DOHH2 (cell line): ENCODE data around the gene DYRK2.

Experiments used
- H3F3A ChIP-seq: fragments of 200-600 bp; sonication (generic), shearing (Covaris generic); 2 replicates; pipeline ENCODE4 v1.6.0; 2016; ENCODE audit warnings: antibody characterized with exemption, mild to moderate bottlenecking; ENCODE audit not compliant: control insufficient read depth, insufficient read depth
- H3K27ac ChIP-seq: fragments of 200-600 bp; sonication (generic); 2 replicates; pipeline ENCODE4 v1.5.1; 2014; ENCODE audit warnings: low read depth, mild to moderate bottlenecking, low read length, moderate library complexity
- H3K27me3 ChIP-seq: fragments of 200-600 bp; sonication (generic); 2 replicates; pipeline ENCODE4 v1.6.1; 2014; ENCODE audit warnings: mild to moderate bottlenecking, low read length, mixed read lengths; ENCODE audit not compliant: control insufficient read depth
- H3K36me3 ChIP-seq: fragments of 200-600 bp; sonication (generic); 2 replicates; pipeline ENCODE4 v1.6.1; 2014; ENCODE audit warnings: mild to moderate bottlenecking, low read length, moderate library complexity, mixed read lengths; ENCODE audit not compliant: control insufficient read depth
- H3K4me1 ChIP-seq: fragments of 200-600 bp; sonication (generic); 2 replicates; pipeline ENCODE4 v1.6.1; 2014; ENCODE audit warnings: mild to moderate bottlenecking, low read length, mixed read lengths; ENCODE audit not compliant: control insufficient read depth
- H3K4me2 ChIP-seq: fragments of 200-600 bp; sonication (generic); 2 replicates; pipeline ENCODE4 v1.6.0; 2014; ENCODE audit warnings: mild to moderate bottlenecking, low read length, moderate library complexity
- H3K4me3 ChIP-seq: fragments of 200-600 bp; sonication (generic); 2 replicates; pipeline ENCODE4 v1.5.1; 2014; ENCODE audit warnings: mild to moderate bottlenecking, low read length, mixed read lengths
- H3K79me2 ChIP-seq: fragments of 200-600 bp; sonication (generic); 2 replicates; pipeline ENCODE4 v1.6.1; 2014; ENCODE audit warnings: mild to moderate bottlenecking, low read length, mixed read lengths; ENCODE audit not compliant: control insufficient read depth
- H3K9me2 ChIP-seq: fragments of 200-600 bp; sonication (generic); replicated peaks from 2 replicates; pipeline ENCODE4 v1.6.1; 2014; ENCODE audit warnings: mild to moderate bottlenecking, low read length, mixed read lengths; ENCODE audit not compliant: control insufficient read depth
- H3K9me3 ChIP-seq: fragments of 200-600 bp; sonication (generic); 2 replicates; pipeline ENCODE4 v1.6.1; 2014; ENCODE audit warnings: antibody characterized with exemption, low read length, mixed read lengths; ENCODE audit not compliant: control insufficient read depth, insufficient read depth
- H4K20me1 ChIP-seq: fragments of 200-600 bp; sonication (generic); 2 replicates; pipeline ENCODE4 v1.6.0; 2014; ENCODE audit warnings: low read depth, mild to moderate bottlenecking, antibody characterized with exemption, low read length, moderate library complexity; ENCODE audit not compliant: control insufficient read depth, insufficient read depth
- EZH2phosphoT487 ChIP-seq: fragments of 200-600 bp; sonication (generic); IDR thresholded peaks from 2 replicates; pipeline ENCODE4 v1.6.1; 2017; ENCODE audit warnings: borderline replicate concordance, mild to moderate bottlenecking, antibody characterized with exemption, low read length, moderate library complexity, mixed read lengths
- TF ChIP-seq, protein P1 (sequence below): fragments of 200-600 bp; sonication (generic); IDR thresholded peaks from one replicate; pipeline ENCODE4 v1.5.1; 2014; ENCODE audit warnings: antibody characterized with exemption, mild to moderate bottlenecking, low read depth, low read length; ENCODE audit not compliant: poor library complexity, severe bottlenecking

DYRK2 gene

GRCh38 chr12:67697967-67698366 lies 49.4 kb downstream of the DYRK2 start:
- Histone ChIP-seq H3K9me2 (no peaks in the 10 kb centered on the region), H3K9me3 (0 out of 2 replicates have a peak, but pooled peaks cover 3% of the 10 kb centered on the region), H3F3A (peaks cover 20% of the 10 kb centered on the region), H3K79me2 (no peaks in the 10 kb centered on the region), H3K4me1 (peaks cover 94% of the 10 kb centered on the region), H3K27ac (peak overlapping the region; percentile 79), H3K36me3 (no peaks in the 10 kb centered on the region), H4K20me1 (no peaks in the 10 kb centered on the region), H3K4me2 (peak overlapping the region; percentile 89), H3K27me3 (no peaks in the 10 kb centered on the region), H3K4me3 (peak overlapping the region; percentile 69)
- no peak for TF ChIP-seq EZH2phosphoT487
- TF ChIP-seq, protein P1, sequence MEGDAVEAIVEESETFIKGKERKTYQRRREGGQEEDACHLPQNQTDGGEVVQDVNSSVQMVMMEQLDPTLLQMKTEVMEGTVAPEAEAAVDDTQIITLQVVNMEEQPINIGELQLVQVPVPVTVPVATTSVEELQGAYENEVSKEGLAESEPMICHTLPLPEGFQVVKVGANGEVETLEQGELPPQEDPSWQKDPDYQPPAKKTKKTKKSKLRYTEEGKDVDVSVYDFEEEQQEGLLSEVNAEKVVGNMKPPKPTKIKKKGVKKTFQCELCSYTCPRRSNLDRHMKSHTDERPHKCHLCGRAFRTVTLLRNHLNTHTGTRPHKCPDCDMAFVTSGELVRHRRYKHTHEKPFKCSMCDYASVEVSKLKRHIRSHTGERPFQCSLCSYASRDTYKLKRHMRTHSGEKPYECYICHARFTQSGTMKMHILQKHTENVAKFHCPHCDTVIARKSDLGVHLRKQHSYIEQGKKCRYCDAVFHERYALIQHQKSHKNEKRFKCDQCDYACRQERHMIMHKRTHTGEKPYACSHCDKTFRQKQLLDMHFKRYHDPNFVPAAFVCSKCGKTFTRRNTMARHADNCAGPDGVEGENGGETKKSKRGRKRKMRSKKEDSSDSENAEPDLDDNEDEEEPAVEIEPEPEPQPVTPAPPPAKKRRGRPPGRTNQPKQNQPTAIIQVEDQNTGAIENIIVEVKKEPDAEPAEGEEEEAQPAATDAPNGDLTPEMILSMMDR, result no peak

- Histone ChIP-seq H3K27ac (peak overlapping the region; percentile 79), H3F3A (peaks cover 20% of the 10 kb centered on the region), H3K9me2 (no peaks in the 10 kb centered on the region), H3K79me2 (no peaks in the 10 kb centered on the region), H3K4me2 (peak overlapping the region; percentile 89), H3K27me3 (no peaks in the 10 kb centered on the region), H4K20me1 (no peaks in the 10 kb centered on the region), H3K4me3 (peak overlapping the region; percentile 69), H3K4me1 (peaks cover 94% of the 10 kb centered on the region), H3K36me3 (no peaks in the 10 kb centered on the region), H3K9me3 (no peaks in the 10 kb centered on the region)
- no peak for TF ChIP-seq EZH2phosphoT487
- TF ChIP-seq, protein P1, result no peak
Measured at GRCh38 chr12:67698672-67699581, 50.4 kb downstream of the DYRK2 start.

- H3K9me3 ChIP-seq, result no peaks in the 10 kb centered on the region
- no peak overlapping the region for H3K4me2 ChIP-seq
- H3K4me1 ChIP-seq, result peaks cover 92% of the 10 kb centered on the region
- TF ChIP-seq, protein P1, result no peak
- no peak for TF ChIP-seq EZH2phosphoT487
- no peak overlapping the region for H3K4me3 ChIP-seq
- H3K36me3 ChIP-seq, result no peaks in the 10 kb centered on the region
- no peaks in the 10 kb centered on the region for H3K79me2 ChIP-seq
- H3F3A ChIP-seq, result peaks cover 12% of the 10 kb centered on the region
- H4K20me1 ChIP-seq, result no peaks in the 10 kb centered on the region
- no peak overlapping the region for H3K27ac ChIP-seq
- H3K9me2 ChIP-seq, result no peaks in the 10 kb centered on the region
- no peaks in the 10 kb centered on the region for H3K27me3 ChIP-seq
Measured at GRCh38 chr12:67701121-67701520, 52.6 kb downstream of the DYRK2 start.
